ENCODE measurements around the gene RSPO4.
A peak's percentile ranks its signal among the peaks of the same experiment; 100 is the strongest.

RSPO4 gene

DNA sequence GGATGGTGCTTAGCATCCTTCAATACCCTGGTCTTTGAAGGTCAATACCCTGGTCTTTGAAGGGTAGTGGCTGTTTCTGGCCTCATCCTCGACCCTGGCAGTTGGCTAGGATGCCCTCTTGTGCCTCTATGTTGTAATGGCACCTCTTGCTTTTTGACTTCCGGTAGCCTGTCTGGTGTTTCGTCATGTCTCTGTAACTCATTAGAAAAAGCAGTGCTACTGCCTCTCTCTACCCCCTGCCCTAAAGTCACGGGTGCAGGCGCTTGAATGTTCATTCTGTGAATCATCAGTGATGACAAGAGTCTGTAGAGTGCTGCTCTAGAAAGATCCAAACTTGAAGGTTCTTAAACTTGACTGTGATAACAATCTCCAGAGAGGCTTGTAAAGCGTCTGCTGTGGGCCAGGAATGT, 28.3 kb downstream of the RSPO4 start:
- TF ChIP-seq, protein P1, sequence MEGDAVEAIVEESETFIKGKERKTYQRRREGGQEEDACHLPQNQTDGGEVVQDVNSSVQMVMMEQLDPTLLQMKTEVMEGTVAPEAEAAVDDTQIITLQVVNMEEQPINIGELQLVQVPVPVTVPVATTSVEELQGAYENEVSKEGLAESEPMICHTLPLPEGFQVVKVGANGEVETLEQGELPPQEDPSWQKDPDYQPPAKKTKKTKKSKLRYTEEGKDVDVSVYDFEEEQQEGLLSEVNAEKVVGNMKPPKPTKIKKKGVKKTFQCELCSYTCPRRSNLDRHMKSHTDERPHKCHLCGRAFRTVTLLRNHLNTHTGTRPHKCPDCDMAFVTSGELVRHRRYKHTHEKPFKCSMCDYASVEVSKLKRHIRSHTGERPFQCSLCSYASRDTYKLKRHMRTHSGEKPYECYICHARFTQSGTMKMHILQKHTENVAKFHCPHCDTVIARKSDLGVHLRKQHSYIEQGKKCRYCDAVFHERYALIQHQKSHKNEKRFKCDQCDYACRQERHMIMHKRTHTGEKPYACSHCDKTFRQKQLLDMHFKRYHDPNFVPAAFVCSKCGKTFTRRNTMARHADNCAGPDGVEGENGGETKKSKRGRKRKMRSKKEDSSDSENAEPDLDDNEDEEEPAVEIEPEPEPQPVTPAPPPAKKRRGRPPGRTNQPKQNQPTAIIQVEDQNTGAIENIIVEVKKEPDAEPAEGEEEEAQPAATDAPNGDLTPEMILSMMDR (IDR thresholded peaks at IDR 0.05; ENCODE audit: extremely low read depth, insufficient read depth, missing control alignments) = peak; percentile 66
- DNase-seq (ENCODE audit: low spot score) = peak; percentile 77
- in situ Hi-C loops (cut with MboI; ENCODE audit: low pct_unique_long_range_greater_than_20kb, low sequenced_read_pairs, unreplicated experiment) = no loop called here

- in situ Hi-C loops (cut with MboI; ENCODE audit: low pct_unique_long_range_greater_than_20kb, low sequenced_read_pairs, unreplicated experiment) = no loop called here
- TF ChIP-seq, protein P1 (IDR thresholded peaks at IDR 0.05; ENCODE audit: extremely low read depth, insufficient read depth, missing control alignments) = no peak
- DNase-seq (ENCODE audit: low spot score) = no peak
These were observed 29.9 kb downstream of the RSPO4 start for GRCh38 chr20:972256-972655.

GRCh38 chr20:971346-971745, 30.8 kb downstream of the RSPO4 start:
- DNase-seq (ENCODE audit: low spot score) = no peak
- TF ChIP-seq, protein P1 (IDR thresholded peaks at IDR 0.05; ENCODE audit: extremely low read depth, insufficient read depth, missing control alignments) = no peak
- in situ Hi-C loops (cut with MboI; ENCODE audit: low pct_unique_long_range_greater_than_20kb, low sequenced_read_pairs, unreplicated experiment) = no loop called here

DNA sequence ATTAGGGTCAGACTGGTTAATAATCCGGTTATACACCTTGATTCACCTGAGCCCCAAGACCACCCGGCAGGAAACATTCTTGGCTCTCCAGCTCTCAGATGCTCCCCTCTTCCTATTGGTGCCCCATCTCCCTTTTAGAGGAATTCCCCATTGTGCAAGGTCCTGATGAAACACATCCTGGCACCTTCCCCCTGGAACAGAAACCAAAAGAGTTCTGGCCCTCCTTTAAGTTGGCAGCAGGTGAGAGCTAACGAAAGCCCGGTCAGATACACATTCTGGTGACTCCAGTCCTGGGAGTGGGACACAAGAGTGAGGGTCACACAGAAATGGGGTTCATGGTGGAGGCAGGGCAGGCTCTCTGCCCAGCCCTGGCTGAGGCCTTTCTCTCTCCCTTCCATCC, 32.2 kb downstream of the RSPO4 start:
- no peak for DNase-seq (ENCODE audit: low spot score)
- TF ChIP-seq, protein P1 (IDR thresholded peaks at IDR 0.05; ENCODE audit: extremely low read depth, insufficient read depth, missing control alignments) = no peak
- in situ Hi-C loops (cut with MboI; ENCODE audit: low pct_unique_long_range_greater_than_20kb, low sequenced_read_pairs, unreplicated experiment) = no loop called here

DNA sequence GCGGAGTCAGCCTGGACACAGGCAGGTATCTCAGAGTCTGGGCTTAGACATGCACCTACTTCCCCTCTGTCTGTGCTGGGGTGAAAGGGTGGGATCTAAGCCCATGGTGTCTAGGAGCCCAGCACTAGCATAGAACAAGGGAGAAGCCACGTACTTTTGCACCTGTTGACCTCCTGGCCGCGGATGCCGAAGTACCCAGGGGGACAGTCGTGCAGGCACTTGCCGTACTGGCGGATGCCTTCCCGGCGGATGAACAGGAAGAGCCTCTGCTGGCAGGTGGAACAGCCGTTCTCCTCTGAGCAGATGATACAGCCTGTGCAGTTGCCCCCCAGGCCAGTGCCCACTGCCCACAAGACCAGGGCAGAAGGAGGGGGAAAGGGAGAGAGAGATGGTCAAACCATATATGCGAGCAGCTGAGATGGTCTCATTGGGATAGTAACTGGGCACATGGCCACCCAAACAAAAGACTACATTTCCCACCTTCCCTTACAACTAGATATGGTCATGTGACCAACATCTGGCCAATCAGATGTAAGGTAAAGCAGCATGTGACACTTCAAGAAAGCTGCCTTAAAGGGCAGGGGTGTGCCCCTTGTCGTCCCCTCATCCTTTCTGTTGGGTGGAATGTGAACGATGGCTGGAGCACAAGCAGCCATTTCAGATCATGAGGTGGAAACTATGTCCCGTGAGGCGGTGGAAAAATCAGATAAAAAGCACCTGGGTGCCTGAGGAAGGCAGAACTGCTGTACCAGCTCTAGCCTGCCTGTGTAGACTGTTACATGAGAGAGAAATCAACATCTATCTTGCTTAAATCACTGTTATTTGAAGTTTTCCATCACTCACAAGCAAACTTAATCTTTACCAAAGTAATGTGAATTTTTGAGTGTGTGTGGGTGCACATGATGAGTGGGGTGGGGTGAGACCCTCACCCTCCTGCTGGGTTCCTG, 34.0 kb downstream of the RSPO4 start:
- in situ Hi-C loops (cut with MboI; ENCODE audit: low pct_unique_long_range_greater_than_20kb, low sequenced_read_pairs, unreplicated experiment) = no loop called here
- DNase-seq (ENCODE audit: low spot score) = peak; percentile 60
- TF ChIP-seq, protein P1 (IDR thresholded peaks at IDR 0.05; ENCODE audit: extremely low read depth, insufficient read depth, missing control alignments) = no peak

GRCh38 chr20:965956-966355, 36.2 kb downstream of the RSPO4 start:
- in situ Hi-C loops (cut with MboI; ENCODE audit: low pct_unique_long_range_greater_than_20kb, low sequenced_read_pairs, unreplicated experiment) = no loop called here
- DNase-seq (ENCODE audit: low spot score) = no peak
- TF ChIP-seq, protein P1 (IDR thresholded peaks at IDR 0.05; ENCODE audit: extremely low read depth, insufficient read depth, missing control alignments) = no peak
